ENCODE data around the gene MOK. TPM values are rescaled to one million over a fixed set of nuclear protein-coding genes. Genes with fewer than 3 reads are reported as not detected.
"Not testable (repeated sequence)": the region's sequence is repeated elsewhere in the genome, so short reads cannot be mapped to it uniquely, and the experiment has no call there.

Gene MOK
- total and polyA plus RNA-seq, 2 donors, result 12.9 to 19.3 TPM

- Histone ChIP-seq H3K27ac (ENCODE audit: low read depth) (no peak overlapping the region), H3K4me3 (ENCODE audit: low read depth, low read length) (no peak overlapping the region), H3K4me1 (ENCODE audit: insufficient read depth) (no peaks in the 10 kb centered on the region), H3K36me3 (ENCODE audit: insufficient read depth) (no peaks in the 10 kb centered on the region)
- no peak for DNase-seq (ENCODE audit: extremely low spot score)
- 54% methylated on average over 9 of the region's 9 CpGs for WGBS
These were observed 48.2 kb downstream of the MOK start for GRCh38 chr14:102256716-102257115.

GRCh38 chr14:102255401-102256190 lies 49.4 kb downstream of the MOK start:
- Histone ChIP-seq H3K27ac (ENCODE audit: low read depth) (peak overlapping the region; percentile 78), H3K4me1 (ENCODE audit: insufficient read depth) (no peaks in the 10 kb centered on the region), H3K4me3 (ENCODE audit: low read depth, low read length) (no peak overlapping the region), H3K36me3 (ENCODE audit: insufficient read depth) (no peaks in the 10 kb centered on the region)
- no peak for DNase-seq (ENCODE audit: extremely low spot score)
- WGBS, result 57% methylated on average over 9 of the region's 9 CpGs

DNA sequence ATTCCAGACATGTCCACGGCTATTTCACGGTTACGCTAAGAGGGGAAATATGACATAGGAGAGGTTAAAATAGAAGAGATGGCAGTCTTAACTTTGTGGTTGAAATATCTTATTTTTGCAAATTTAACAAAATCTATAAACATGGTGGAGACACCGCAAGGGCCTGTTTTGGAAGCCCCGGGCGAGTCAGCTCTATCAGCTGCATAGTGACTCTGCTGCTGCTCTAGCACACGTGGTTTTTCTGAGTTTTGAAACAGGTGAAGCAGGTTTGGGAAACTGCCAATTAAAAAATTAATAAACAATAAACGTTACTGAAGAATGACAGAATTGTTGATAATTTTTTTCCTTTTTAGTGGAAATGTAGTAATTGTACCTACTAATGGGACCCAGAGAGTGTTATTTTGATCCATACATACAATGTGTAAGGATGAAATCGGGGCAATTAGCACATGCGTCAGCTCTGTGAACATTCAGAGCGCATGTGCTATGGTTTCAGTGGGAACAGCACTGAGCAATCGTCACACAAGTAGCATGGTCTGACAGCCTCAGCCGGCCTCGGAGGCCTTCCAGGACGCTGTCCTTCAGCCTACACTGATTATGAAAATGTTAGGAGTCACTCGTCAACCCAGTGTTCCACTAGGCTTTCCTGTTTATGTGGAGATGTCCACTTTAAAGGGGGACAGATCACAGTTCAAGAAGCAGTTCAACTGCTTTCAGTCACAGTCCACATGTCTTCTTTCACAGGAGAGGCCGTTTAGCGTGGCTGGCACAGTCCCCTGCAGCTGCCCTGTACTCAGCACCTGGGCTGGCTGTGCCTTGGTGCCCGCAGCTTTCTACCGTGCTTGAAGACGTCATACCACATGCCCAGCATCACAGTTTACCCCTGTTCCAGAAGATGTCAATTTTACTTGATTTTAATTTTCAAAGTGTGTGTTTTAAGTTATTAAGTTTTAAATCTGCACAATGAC lies 51.8 kb downstream of the MOK start:
- H3K36me3 ChIP-seq (ENCODE audit: insufficient read depth), result no peaks in the 10 kb centered on the region
- no peak overlapping the region for H3K4me3 ChIP-seq (ENCODE audit: low read depth, low read length)
- no peaks in the 10 kb centered on the region for H3K4me1 ChIP-seq (ENCODE audit: insufficient read depth)
- no peak for DNase-seq (ENCODE audit: extremely low spot score)
- WGBS, result 89% methylated on average over 21 of the region's 21 CpGs
- no peak overlapping the region for H3K27ac ChIP-seq (ENCODE audit: low read depth)

DNA sequence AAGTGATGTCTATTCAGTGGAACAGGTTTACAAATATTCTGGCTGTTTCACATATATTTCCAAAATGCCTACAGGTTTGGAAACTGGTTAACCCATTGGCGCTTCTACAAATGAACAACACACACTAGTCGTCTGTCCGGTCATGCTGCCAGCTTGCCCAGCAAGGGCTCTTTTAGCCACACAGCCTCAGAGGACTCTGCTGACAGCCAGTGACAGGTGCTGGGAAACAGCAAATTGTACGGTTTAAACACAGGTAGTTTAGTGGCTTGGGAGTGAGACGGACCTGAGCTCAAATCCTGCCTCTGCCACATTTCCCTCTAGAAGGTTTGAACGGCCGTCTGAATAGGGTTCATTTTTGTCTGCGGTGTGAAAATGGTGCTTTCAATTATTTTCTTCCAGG lies 53.8 kb downstream of the MOK start:
- no peaks in the 10 kb centered on the region for H3K4me1 ChIP-seq (ENCODE audit: insufficient read depth)
- H3K36me3 ChIP-seq (ENCODE audit: insufficient read depth), result no peaks in the 10 kb centered on the region
- no peak for DNase-seq (ENCODE audit: extremely low spot score)
- no peak overlapping the region for H3K27ac ChIP-seq (ENCODE audit: low read depth)
- WGBS, result 96% methylated on average over 8 of the region's 8 CpGs
- no peak overlapping the region for H3K4me3 ChIP-seq (ENCODE audit: low read depth, low read length)

GRCh38 chr14:102250636-102251035 lies 54.3 kb downstream of the MOK start:
- Histone ChIP-seq H3K27ac (ENCODE audit: low read depth) (no peak overlapping the region), H3K4me3 (ENCODE audit: low read depth, low read length) (no peak overlapping the region), H3K4me1 (ENCODE audit: insufficient read depth) (no peaks in the 10 kb centered on the region), H3K36me3 (ENCODE audit: insufficient read depth) (no peaks in the 10 kb centered on the region)
- no peak for DNase-seq (ENCODE audit: extremely low spot score)
- 96% methylated on average over 15 of the region's 15 CpGs for WGBS

GRCh38 chr14:102249981-102250380 lies 55.0 kb downstream of the MOK start:
- Histone ChIP-seq H3K4me3 (ENCODE audit: low read depth, low read length) (no peak overlapping the region), H3K4me1 (ENCODE audit: insufficient read depth) (no peaks in the 10 kb centered on the region), H3K36me3 (ENCODE audit: insufficient read depth) (no peaks in the 10 kb centered on the region), H3K27ac (ENCODE audit: low read depth) (no peak overlapping the region)
- no peak for DNase-seq (ENCODE audit: extremely low spot score)
- WGBS, result 96% methylated on average over 6 of the region's 6 CpGs

- no peak overlapping the region for H3K4me3 ChIP-seq (ENCODE audit: low read depth, low read length)
- H3K36me3 ChIP-seq (ENCODE audit: insufficient read depth), result no peaks in the 10 kb centered on the region
- no peak overlapping the region for H3K27ac ChIP-seq (ENCODE audit: low read depth)
- H3K4me1 ChIP-seq (ENCODE audit: insufficient read depth), result no peaks in the 10 kb centered on the region
- DNase-seq (ENCODE audit: extremely low spot score), result no peak
- WGBS, result 92% methylated on average over 12 of the region's 12 CpGs
These were observed 55.9 kb downstream of the MOK start for GRCh38 chr14:102249041-102249440.

GRCh38 chr14:102248121-102248520 lies 56.8 kb downstream of the MOK start:
- 78% methylated on average over 8 of the region's 8 CpGs for WGBS
- no peaks in the 10 kb centered on the region for H3K36me3 ChIP-seq (ENCODE audit: insufficient read depth)
- no peak overlapping the region for H3K27ac ChIP-seq (ENCODE audit: low read depth)

GRCh38 chr14:102246071-102246470 lies 58.9 kb downstream of the MOK start:
- Histone ChIP-seq H3K4me1 (ENCODE audit: insufficient read depth) (no peaks in the 10 kb centered on the region), H3K27ac (ENCODE audit: low read depth) (no peak overlapping the region), H3K36me3 (ENCODE audit: insufficient read depth) (no peaks in the 10 kb centered on the region), H3K4me3 (ENCODE audit: low read depth, low read length) (no peak overlapping the region)
- no peak for DNase-seq (ENCODE audit: extremely low spot score)
- WGBS, result 78% methylated on average over 9 of the region's 9 CpGs

More at GRCh38 chr14:102248121-102248520, 56.8 kb downstream of the MOK start:
- DNase-seq (ENCODE audit: extremely low spot score), result no peak
- H3K4me3 ChIP-seq (ENCODE audit: low read depth, low read length), result no peak overlapping the region
- no peaks in the 10 kb centered on the region for H3K4me1 ChIP-seq (ENCODE audit: insufficient read depth)

DNA sequence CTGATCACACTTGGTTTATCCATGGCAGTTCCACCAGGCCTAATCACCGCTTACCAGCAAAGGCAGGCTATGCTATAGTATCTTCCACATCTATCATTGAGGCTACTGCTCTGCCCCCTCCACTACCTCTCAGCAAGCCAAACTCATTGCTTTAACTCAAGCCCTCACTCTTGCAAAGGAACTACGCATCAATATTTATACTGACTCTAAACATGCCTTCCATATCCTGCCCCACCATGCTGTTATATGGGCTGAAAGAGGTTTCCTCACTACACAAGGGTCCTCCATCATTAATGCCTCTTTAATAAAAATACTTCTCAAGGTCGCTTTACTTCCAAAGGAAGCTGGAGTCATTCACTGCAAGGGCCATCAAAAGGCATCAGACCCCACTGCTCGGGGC lies 61.2 kb downstream of the MOK start:
- not testable (repeated sequence) for H3K27ac ChIP-seq (ENCODE audit: low read depth); DNase-seq (ENCODE audit: extremely low spot score); H3K4me1 ChIP-seq (ENCODE audit: insufficient read depth); H3K4me3 ChIP-seq (ENCODE audit: low read depth, low read length); H3K36me3 ChIP-seq (ENCODE audit: insufficient read depth)
- 97% methylated on average over 4 of the region's 4 CpGs for WGBS

DNA sequence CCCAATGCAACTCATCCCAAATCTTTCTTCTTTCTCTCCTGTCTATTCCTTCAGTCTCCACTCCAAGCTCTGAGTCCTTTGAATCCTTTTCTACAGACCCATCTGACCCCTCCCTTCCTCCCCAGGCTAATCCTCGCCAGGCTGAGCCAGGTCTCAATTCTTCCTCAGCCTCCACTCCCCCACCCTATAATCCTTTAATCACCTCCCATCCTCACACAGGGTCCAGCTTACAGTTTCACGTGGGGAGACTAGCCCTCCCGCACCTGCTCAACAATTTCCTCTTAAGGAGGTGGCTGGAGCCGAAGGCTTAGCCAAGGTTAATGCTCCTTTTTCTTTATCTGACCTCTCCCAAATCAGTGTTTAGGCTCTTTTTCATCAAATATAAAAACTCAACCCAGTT lies 63.8 kb downstream of the MOK start:
- Histone ChIP-seq H3K4me1 (ENCODE audit: insufficient read depth) (no peaks in the 10 kb centered on the region), H3K36me3 (ENCODE audit: insufficient read depth) (no peaks in the 10 kb centered on the region), H3K27ac (ENCODE audit: low read depth) (no peak overlapping the region), H3K4me3 (ENCODE audit: low read depth, low read length) (no peak overlapping the region)
- 76% methylated on average over 4 of the region's 4 CpGs for WGBS
- no peak for DNase-seq (ENCODE audit: extremely low spot score)

DNA sequence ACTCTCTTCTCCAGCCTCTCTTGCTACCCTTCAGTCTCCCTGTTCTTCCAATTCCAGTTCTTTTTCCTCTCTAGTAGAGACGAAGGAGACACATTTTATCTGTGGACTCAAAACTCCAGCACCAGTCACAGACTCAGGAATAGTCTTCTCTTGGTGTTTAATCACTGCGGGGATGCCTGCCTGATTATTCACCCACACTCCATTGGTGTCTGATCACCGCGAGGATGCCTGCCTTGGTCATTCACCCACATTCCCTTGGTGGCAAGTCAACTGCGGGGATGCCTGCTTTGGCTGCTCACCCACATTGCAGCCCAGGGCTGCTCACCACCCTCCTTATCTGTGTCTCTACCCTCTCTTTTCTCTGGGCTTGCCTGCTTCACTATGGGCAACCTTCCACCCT lies 64.5 kb downstream of the MOK start:
- H3K36me3 ChIP-seq (ENCODE audit: insufficient read depth); H3K27ac ChIP-seq (ENCODE audit: low read depth); DNase-seq (ENCODE audit: extremely low spot score); H3K4me3 ChIP-seq (ENCODE audit: low read depth, low read length); H3K4me1 ChIP-seq (ENCODE audit: insufficient read depth): not testable (repeated sequence)
- WGBS, result 97% methylated on average over 5 of the region's 5 CpGs

DNA sequence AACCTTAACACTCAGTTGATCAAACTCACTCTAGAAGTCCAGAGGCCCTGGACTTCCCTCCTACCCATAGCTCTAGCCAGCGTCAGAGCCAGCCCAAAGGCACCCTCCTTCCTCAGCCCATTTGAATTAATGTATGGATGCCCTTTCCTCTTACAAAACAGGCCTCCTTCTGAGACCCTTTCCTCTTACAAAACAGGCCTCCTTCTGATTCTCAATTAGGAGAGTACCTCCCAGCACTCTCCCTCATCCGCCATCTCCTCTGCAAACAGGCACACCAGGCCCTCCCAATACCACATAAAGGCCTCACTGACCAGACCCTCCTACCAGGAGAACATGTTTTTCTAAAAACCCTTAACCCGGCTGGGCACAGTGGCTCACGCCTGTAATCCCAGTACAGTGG lies 65.7 kb downstream of the MOK start:
- H3K36me3 ChIP-seq (ENCODE audit: insufficient read depth), result no peaks in the 10 kb centered on the region
- no peak overlapping the region for H3K27ac ChIP-seq (ENCODE audit: low read depth)
- no peak for DNase-seq (ENCODE audit: extremely low spot score)
- H3K4me1 ChIP-seq (ENCODE audit: insufficient read depth), result no peaks in the 10 kb centered on the region
- 92% methylated on average over 4 of the region's 4 CpGs for WGBS
- no peak overlapping the region for H3K4me3 ChIP-seq (ENCODE audit: low read depth, low read length)

DNA sequence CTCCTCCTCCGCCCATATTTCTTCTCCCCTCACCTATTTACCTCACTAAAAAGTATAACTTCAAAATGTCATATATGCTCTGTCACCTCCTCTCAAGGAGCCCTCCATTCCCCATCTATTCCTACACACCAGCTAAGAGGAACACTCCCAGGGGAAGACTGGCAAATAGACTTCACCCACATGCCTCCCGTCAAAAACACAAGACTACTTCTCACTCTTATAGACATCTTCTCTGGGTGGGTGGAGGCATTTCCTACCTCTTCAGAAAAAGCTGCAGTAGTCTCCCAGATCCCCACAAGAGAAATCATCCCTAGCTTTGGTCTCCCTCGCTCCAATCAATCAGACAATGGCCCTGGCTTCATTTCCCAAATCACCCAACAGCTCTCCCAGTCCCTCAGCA lies 66.2 kb downstream of the MOK start:
- 99% methylated on average over 3 of the region's 3 CpGs for WGBS
- Histone ChIP-seq H3K4me3 (ENCODE audit: low read depth, low read length) (no peak overlapping the region), H3K4me1 (ENCODE audit: insufficient read depth) (no peaks in the 10 kb centered on the region), H3K27ac (ENCODE audit: low read depth) (no peak overlapping the region), H3K36me3 (ENCODE audit: insufficient read depth) (no peaks in the 10 kb centered on the region)
- DNase-seq (ENCODE audit: extremely low spot score), result no peak
